Neural cell (in vitro differentiated cells): ENCODE results near the gene CLEC16A. TPM values are rescaled to one million over a fixed set of nuclear protein-coding genes. Genes with fewer than 3 reads are reported as not detected.

Source experiments
- H2AFZ ChIP-seq: fragments of 200-600, 300-800 bp; sonication (generic), shearing (Covaris generic); 2 replicates; pipeline ENCODE4 v1.6.0; 2014; ENCODE audit warnings: low read depth, mild to moderate bottlenecking, antibody characterized with exemption, low read length, moderate library complexity
- H3F3A ChIP-seq: fragments of 200-600 bp; shearing (Covaris generic); 2 replicates; pipeline ENCODE4 v1.6.1; 2016; ENCODE audit warnings: mild to moderate bottlenecking, moderate library complexity, mixed read lengths, antibody characterized with exemption, low read length; ENCODE audit not compliant: insufficient read depth, poor library complexity, severe bottlenecking
- H3K27ac ChIP-seq: fragments of 200-600, 300-800 bp; sonication (generic), shearing (Covaris generic); 2 replicates; pipeline ENCODE4 v1.5.1; 2014; ENCODE audit warnings: mild to moderate bottlenecking, low read length, moderate library complexity
- H3K27me3 ChIP-seq: fragments of 300-800, 200-600 bp; sonication (generic), shearing (Covaris generic); 2 replicates; pipeline ENCODE4 v1.6.0; 2014; ENCODE audit warnings: mild to moderate bottlenecking, low read depth, low read length, moderate library complexity; ENCODE audit not compliant: insufficient read depth
- H3K36me3 ChIP-seq: fragments of 300-800, 200-600 bp; sonication (generic), shearing (Covaris generic); 2 replicates; pipeline ENCODE4 v1.5.1; 2014; ENCODE audit warnings: mild to moderate bottlenecking, antibody characterized with exemption, low read length, moderate library complexity; ENCODE audit not compliant: insufficient read depth
- H3K4me2 ChIP-seq: fragments of 300-800, 200-600 bp; sonication (generic), shearing (Covaris generic); 2 replicates; pipeline ENCODE4 v1.6.0; 2014; ENCODE audit warnings: mild to moderate bottlenecking, low read length
- H3K4me3 ChIP-seq: fragments of 300-800, 200-600 bp; sonication (generic), shearing (Covaris generic); 2 replicates; pipeline ENCODE4 v1.5.1; 2014; ENCODE audit warnings: mild to moderate bottlenecking, low read length, moderate library complexity
- H3K79me2 ChIP-seq: fragments of 200-600 bp; shearing (Covaris generic); replicated peaks from 2 replicates; pipeline ENCODE4 v1.6.0; 2014; ENCODE audit warnings: mild to moderate bottlenecking, low read length, moderate library complexity; ENCODE audit not compliant: insufficient read depth
- H3K9ac ChIP-seq: fragments of 300-800, 200-600 bp; sonication (generic), shearing (Covaris generic); 2 replicates; pipeline ENCODE4 v1.6.1; 2016; ENCODE audit warnings: mild to moderate bottlenecking, low read length, mixed read lengths
- H3K9me2 ChIP-seq: fragments of 200-600 bp; shearing (Covaris generic); 2 replicates; pipeline ENCODE4 v1.6.1; 2016; ENCODE audit warnings: mild to moderate bottlenecking, low read length, mixed read lengths; ENCODE audit not compliant: insufficient read depth
- H3K9me3 ChIP-seq: fragments of 200-600, 300-800 bp; sonication (generic), shearing (Covaris generic); 2 replicates; pipeline ENCODE4 v1.6.1; 2016; ENCODE audit warnings: mild to moderate bottlenecking, mixed run types, low read length, moderate library complexity, mixed read lengths
- H4K20me1 ChIP-seq: fragments of 200-600 bp; shearing (Covaris generic); 2 replicates; pipeline ENCODE4 v1.6.1; 2016; ENCODE audit warnings: mild to moderate bottlenecking, mixed run types; ENCODE audit not compliant: insufficient read depth
- EP300 ChIP-seq: fragments of 450-650 bp; conservative IDR thresholded peaks from 2 replicates; pipeline ENCODE4 v1.6.1; 2014; ENCODE audit warnings: antibody characterized with exemption, mild to moderate bottlenecking, moderate library complexity; ENCODE audit not compliant: poor library complexity, severe bottlenecking
- EZH2 ChIP-seq: fragments of 200-600, 300-800 bp; shearing (Covaris generic), sonication (generic); IDR thresholded peaks from 2 replicates; pipeline ENCODE4 v1.6.1; 2014; ENCODE audit warnings: antibody characterized with exemption, low read length, borderline replicate concordance, mild to moderate bottlenecking; ENCODE audit not compliant: insufficient read depth, poor library complexity, severe bottlenecking
- MXI1 ChIP-seq: fragments of 450-650 bp; conservative IDR thresholded peaks from 2 replicates; pipeline ENCODE4 v1.6.1; 2014; ENCODE audit warnings: antibody characterized with exemption, mild to moderate bottlenecking; ENCODE audit not compliant: poor library complexity, severe bottlenecking
- POLR2AphosphoS5 ChIP-seq: IDR thresholded peaks from 2 replicates; pipeline ENCODE4 v1.6.1; 2012
- RAD21 ChIP-seq: fragments of 450-650 bp; conservative IDR thresholded peaks from 2 replicates; pipeline ENCODE4 v1.6.1; 2014; ENCODE audit warnings: antibody characterized with exemption, mild to moderate bottlenecking, moderate library complexity
- SMC3 ChIP-seq: fragments of 450-650 bp; conservative IDR thresholded peaks from 2 replicates; pipeline ENCODE4 v1.6.1; 2014; ENCODE audit warnings: antibody characterized with exemption, mild to moderate bottlenecking, moderate library complexity; ENCODE audit not compliant: poor library complexity
- TAF1 ChIP-seq: IDR thresholded peaks from 2 replicates; pipeline ENCODE4 v1.6.1; 2012; ENCODE audit warnings: low read depth
- polyA plus RNA-seq: library from polyadenylated mRNA; depleted of rRNA; stranded (reverse); fragments of >200 nt; gene quantifications from 2 replicates; pipeline ENCODE4 v1.2.3, GENCODE V29; 2014
- TF ChIP-seq, protein P1 (sequence below): IDR thresholded peaks from 2 replicates; pipeline ENCODE4 v1.6.1; 2012; ENCODE audit warnings: borderline replicate concordance
- TF ChIP-seq, protein P2 (sequence below): fragments of 450-650 bp; IDR thresholded peaks from 2 replicates; pipeline ENCODE4 v1.5.1; 2014; ENCODE audit warnings: antibody characterized with exemption, mild to moderate bottlenecking, moderate library complexity; ENCODE audit not compliant: poor library complexity, severe bottlenecking

CLEC16A gene
- polyA plus RNA-seq, 1 donor from 2014 or later, result 11.1 TPM

DNA sequence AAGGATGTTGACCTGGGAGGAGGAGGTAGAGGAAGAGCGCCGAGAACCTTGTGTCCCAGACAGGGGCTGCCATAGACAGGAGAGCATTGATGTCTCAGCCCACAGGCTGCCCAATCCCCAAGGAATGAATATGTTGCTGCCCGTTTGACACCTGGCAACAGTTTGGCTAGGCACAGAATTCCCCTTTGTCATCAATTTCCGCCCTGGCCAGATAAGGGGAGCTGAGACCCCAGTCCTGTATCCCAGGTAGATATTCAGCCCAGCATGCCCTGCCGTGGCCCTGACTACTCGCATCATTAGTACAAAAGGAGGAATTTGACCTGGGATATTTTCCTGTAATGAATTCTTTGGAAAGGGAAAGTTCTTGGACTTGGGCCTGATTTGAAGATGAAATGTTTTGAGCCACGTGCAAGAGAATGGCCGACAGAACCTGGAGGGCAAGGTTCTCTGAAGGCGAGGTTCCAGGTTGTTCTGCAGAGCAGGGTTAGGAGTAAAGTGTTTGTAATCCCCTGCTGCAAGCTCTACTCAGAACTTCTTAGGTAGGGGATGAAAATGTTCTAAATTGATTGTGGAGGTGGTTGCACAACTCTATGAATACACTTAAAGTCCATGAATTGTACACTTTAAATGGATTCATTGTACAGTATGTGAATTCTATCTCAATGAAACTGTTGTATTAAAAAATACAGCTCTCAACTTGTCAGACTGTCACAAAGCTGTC lies 202.8 kb downstream of the CLEC16A start:
- Histone ChIP-seq H3K36me3 (no peaks in the 10 kb centered on the region), H3K4me2 (no peak overlapping the region), H2AFZ (no peak overlapping the region), H3K4me3 (no peak overlapping the region), H3K9me3 (no peaks in the 10 kb centered on the region), H3K79me2 (no peaks in the 10 kb centered on the region), H3F3A (no peaks in the 10 kb centered on the region), H3K9me2 (no peaks in the 10 kb centered on the region), H3K27ac (no peak overlapping the region), H3K9ac (no peak overlapping the region), H3K27me3 (no peaks in the 10 kb centered on the region), H4K20me1 (no peaks in the 10 kb centered on the region)
- TF ChIP-seq POLR2AphosphoS5 (no peak), TAF1 (no peak), RAD21 (no peak), EP300 (peak; percentile 24)
- TF ChIP-seq, protein P1, sequence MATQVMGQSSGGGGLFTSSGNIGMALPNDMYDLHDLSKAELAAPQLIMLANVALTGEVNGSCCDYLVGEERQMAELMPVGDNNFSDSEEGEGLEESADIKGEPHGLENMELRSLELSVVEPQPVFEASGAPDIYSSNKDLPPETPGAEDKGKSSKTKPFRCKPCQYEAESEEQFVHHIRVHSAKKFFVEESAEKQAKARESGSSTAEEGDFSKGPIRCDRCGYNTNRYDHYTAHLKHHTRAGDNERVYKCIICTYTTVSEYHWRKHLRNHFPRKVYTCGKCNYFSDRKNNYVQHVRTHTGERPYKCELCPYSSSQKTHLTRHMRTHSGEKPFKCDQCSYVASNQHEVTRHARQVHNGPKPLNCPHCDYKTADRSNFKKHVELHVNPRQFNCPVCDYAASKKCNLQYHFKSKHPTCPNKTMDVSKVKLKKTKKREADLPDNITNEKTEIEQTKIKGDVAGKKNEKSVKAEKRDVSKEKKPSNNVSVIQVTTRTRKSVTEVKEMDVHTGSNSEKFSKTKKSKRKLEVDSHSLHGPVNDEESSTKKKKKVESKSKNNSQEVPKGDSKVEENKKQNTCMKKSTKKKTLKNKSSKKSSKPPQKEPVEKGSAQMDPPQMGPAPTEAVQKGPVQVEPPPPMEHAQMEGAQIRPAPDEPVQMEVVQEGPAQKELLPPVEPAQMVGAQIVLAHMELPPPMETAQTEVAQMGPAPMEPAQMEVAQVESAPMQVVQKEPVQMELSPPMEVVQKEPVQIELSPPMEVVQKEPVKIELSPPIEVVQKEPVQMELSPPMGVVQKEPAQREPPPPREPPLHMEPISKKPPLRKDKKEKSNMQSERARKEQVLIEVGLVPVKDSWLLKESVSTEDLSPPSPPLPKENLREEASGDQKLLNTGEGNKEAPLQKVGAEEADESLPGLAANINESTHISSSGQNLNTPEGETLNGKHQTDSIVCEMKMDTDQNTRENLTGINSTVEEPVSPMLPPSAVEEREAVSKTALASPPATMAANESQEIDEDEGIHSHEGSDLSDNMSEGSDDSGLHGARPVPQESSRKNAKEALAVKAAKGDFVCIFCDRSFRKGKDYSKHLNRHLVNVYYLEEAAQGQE, result no peak
- TF ChIP-seq, protein P2, sequence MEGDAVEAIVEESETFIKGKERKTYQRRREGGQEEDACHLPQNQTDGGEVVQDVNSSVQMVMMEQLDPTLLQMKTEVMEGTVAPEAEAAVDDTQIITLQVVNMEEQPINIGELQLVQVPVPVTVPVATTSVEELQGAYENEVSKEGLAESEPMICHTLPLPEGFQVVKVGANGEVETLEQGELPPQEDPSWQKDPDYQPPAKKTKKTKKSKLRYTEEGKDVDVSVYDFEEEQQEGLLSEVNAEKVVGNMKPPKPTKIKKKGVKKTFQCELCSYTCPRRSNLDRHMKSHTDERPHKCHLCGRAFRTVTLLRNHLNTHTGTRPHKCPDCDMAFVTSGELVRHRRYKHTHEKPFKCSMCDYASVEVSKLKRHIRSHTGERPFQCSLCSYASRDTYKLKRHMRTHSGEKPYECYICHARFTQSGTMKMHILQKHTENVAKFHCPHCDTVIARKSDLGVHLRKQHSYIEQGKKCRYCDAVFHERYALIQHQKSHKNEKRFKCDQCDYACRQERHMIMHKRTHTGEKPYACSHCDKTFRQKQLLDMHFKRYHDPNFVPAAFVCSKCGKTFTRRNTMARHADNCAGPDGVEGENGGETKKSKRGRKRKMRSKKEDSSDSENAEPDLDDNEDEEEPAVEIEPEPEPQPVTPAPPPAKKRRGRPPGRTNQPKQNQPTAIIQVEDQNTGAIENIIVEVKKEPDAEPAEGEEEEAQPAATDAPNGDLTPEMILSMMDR, result no peak

DNA sequence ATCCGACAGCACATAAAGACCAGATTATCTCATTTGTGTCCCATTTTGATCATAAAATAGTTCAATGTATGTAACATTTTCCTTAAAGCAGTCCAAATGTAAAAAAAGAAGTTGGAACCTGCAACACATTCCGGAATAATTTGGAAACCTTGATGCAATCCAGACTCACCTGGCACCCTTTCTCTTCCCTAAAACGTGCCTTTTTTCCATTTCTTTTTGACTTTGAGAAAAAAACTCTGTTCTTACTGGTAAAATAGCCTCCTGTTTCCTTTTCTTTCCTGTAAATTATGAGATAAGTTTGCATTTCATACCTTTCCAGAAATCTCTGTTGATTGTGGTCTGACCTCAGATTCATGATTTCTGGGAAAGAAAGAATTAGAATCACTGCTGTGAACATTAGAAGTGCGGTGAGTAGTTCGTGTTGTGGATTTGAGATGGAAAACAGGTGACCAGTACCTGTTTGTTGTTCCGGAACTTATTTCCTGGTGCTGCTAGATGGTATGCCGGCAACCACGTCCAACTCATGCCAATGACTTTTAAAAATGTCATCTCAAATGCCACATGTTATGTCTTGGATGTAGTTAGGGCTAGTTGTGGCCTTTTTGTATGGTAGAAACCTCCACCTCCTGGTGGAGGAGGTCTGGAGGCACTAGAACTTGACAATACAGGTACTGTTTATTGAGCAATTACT lies 203.5 kb downstream of the CLEC16A start:
- no peaks in the 10 kb centered on the region for H3K27me3 ChIP-seq
- no peaks in the 10 kb centered on the region for H3K9me3 ChIP-seq
- no peaks in the 10 kb centered on the region for H3K36me3 ChIP-seq
- H3K79me2 ChIP-seq, result no peaks in the 10 kb centered on the region
- H2AFZ ChIP-seq, result no peak overlapping the region
- no peak overlapping the region for H3K4me3 ChIP-seq
- no peaks in the 10 kb centered on the region for H3K9me2 ChIP-seq
- no peak overlapping the region for H3K9ac ChIP-seq
- TF ChIP-seq EZH2 (no peak), SMC3 (no peak), POLR2AphosphoS5 (no peak), MXI1 (no peak), TAF1 (no peak), EP300 (no peak), RAD21 (no peak)
- TF ChIP-seq, protein P2, result no peak
- TF ChIP-seq, protein P1, result no peak
- H3F3A ChIP-seq, result no peaks in the 10 kb centered on the region
- no peak overlapping the region for H3K4me2 ChIP-seq
- no peak overlapping the region for H3K27ac ChIP-seq
- no peaks in the 10 kb centered on the region for H4K20me1 ChIP-seq
